GM18868 (cell line): ENCODE measurements around the gene ATP2A1.
A peak's percentile ranks its signal among the peaks of the same experiment; 100 is the strongest.

Source experiments
- ATAC-seq: cut with Tn5 transposase; IDR thresholded peaks from one replicate; pipeline ENCODE4 v1.9.1; 2021; ENCODE audit warnings: mild to moderate bottlenecking, moderate library complexity; ENCODE audit not compliant: unreplicated experiment

The ATP2A1 gene

DNA sequence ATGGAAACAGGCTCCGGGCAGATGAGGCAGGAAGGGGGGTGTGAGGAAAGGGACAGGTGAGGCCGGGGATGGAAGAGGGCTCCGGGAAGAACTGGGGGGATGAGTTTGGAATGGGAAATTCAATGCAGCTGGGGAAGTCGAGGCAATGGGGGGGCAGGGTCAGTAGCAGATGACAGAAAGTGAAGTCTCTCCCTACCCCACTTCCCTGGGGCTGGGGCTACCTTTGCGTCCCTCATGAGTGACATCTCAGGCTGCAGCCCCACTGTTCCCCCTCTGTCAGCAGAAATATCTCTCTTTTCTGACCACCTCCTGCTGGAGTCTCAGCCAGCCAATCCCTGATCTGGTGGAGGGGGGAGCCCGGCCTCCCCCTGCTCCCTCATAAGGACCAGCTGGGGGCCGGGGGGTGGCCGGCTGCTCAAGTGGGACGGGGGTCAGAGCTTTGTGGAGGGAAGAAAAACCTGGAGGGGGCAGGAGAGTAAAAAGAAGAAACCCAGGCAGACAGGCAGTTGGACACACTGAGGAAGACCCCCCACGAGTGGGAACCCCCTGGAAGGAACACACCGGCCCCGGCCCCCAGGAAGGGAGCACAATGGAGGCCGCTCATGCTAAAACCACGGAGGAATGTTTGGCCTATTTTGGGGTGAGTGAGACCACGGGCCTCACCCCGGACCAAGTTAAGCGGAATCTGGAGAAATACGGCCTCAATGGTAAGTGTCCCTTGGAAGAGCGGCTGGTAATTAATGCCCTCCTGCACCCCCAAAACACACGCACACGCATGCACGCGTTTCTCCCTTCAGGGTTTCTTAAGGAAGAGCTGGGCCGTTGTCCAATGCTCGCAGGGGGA is at the start of gene ATP2A1:
TSS of gene ATP2A1 (plus strand) at position 406 of the 844 bp plus-strand sequence. CDS start at position 590, 184 bp downstream.
- ATAC-seq = no peak

GRCh38 chr16:28829747-28830146 is 48.5 kb upstream of the ATP2A1 start:
- no peak for ATAC-seq

GRCh38 chr16:28830531-28830930 is 47.8 kb upstream of the ATP2A1 start:
- ATAC-seq = no peak

- no peak for ATAC-seq
Observed at GRCh38 chr16:28834349-28834748, 43.9 kb upstream of the ATP2A1 start.

DNA sequence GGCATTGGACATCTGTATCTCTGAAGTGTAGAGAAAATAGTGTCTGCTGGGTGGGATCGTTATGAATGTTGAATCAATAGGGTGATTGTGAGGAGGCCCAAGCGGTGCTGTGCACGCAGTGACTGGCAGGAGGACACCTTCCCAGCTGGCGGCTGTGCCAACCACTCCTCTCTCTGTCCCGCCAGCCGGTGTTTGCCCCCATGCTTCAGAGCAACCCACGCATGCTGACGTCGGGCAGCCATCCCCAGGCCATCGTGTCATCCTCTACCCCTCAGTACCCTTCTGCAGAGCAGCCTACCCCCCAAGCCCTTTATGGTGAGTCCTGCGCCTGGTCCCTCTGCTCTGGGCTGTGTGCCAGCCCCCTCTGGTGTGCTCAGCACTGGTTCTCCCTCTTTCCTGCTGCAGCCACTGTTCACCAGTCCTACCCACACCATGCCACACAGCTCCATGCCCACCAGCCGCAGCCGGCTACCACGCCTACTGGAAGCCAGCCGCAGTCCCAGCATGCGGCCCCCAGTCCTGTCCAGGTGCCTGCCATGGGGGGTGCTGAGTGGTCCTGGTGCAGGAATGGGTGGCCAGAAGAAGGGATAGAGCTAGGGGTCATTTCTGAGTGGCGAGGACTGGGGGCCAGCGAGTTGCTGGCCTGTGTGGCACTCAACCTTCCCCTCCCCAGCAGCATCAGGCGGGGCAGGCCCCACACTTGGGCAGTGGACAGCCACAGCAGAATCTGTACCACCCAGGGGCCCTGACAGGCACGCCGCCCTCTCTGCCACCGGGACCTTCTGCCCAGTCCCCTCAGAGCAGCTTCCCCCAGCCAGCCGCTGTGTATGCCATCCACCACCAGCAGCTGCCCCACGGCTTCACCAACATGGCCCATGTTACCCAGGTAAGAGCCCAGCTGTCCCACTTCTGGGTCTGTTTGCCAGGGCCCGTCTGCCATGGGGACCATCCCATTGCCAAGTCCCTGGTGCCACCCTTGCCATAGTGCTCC is 43.1 kb upstream of the ATP2A1 start:
- no peak for ATAC-seq

GRCh38 chr16:28835864-28836760 is 42.2 kb upstream of the ATP2A1 start:
- ATAC-seq = no peak

GRCh38 chr16:28836761-28837064 is 41.6 kb upstream of the ATP2A1 start:
- ATAC-seq = no peak

DNA sequence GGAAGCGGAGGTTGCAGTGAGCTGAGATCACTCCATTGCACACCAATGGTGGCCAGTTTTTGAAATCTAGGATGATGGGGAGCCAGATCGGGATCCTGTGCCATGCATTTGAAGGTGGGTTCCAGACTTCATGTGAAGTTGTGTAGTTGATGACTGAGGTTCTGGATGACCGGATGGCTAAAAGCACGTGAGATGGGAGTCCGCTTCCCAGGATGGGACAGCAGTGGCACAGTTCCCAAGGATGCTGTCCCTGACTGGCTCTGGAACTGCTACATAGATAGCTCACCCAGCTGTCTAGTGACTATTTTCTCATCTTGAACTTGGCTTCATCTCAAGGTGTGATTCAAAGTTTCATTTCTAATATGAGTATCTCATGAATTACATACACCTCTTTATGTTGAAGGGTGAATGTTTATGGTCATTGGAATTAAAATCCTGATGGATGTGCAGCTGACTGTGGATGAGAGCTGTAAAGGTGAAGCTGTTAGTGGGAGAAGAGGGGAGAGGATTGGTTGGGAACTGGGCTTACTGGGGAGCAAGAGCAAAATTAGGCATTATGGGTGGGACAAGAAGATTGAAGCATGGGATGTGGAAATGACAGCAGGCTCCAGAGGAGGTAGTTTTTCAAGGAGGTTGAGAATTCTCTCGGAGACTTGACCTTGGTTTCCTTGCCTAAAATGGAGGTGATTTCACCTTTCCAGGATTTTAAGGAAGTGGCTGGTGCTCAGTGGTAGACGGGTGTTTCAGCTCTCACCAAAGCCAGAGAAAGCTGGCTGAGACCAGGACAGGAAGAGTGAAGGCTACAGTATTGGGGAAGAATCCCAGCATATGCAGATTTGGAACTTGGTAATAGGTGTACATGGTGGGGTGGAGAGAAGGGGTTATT is 40.4 kb upstream of the ATP2A1 start:
- ATAC-seq = no peak

GRCh38 chr16:28838558-28838918 is 39.8 kb upstream of the ATP2A1 start:
- no peak for ATAC-seq

GRCh38 chr16:28839004-28839639 is 39.2 kb upstream of the ATP2A1 start:
- no peak for ATAC-seq

DNA sequence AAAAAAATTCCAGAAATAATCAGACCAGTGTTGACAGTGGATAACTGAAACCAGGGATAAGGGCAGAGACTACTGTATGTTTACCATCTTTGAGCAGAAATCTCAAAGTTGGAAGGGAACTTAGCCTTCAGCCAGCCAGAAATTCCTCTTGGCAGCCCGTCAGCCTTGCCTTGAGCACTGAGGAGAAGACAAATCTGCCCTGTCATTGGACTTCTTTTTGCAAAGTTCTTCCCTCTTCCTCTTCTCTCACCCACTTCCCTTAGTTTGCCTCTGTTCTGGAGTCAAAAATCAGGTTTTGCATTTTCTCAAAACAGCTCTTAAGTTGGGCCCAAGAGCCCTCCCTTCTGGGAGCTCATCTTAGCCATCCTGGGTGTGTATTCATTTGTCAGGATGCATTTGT is 38.4 kb upstream of the ATP2A1 start:
- ATAC-seq = no peak

DNA sequence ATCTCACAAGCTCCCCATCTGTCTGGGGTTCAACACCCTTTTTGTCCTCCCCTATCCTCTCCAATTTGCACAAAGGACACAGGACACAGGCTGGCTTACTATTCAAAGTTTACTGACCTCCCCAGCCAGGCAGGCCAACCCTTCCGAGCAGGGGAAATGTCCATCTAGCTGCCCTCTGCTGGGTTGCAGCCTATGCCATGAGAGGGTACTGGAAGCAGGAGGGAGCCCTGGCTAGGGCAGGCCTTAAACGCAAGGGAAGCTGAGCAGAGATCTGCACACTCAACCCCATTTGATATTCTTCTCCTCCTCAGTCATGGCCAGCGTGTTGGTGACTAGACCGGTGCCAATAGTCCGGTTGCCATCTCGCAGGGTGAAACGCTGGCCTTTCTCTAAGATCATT is 35.6 kb upstream of the ATP2A1 start:
- no peak for ATAC-seq

DNA sequence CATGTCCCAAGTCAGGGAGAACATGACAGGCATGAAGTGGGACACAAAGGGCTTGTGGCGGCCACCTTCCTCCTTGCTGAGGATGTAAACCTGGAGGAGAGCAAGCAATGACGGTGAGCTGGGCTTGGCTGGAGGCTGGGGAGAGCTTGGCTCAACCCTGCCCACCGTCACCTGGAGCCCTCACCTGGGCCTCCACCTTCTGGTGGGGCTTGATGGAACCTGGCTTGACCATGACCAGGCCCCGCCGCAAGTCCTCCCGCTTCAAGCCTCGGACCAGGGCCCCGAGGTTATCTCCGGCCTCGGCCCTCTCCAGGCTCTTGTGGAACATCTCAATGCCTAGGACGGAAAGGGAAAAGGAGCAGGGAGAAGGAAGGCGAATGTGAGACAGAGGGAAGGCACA is 34.5 kb upstream of the ATP2A1 start:
- no peak for ATAC-seq

- no peak for ATAC-seq
Observed at GRCh38 chr16:28844226-28844885, 33.9 kb upstream of the ATP2A1 start.

DNA sequence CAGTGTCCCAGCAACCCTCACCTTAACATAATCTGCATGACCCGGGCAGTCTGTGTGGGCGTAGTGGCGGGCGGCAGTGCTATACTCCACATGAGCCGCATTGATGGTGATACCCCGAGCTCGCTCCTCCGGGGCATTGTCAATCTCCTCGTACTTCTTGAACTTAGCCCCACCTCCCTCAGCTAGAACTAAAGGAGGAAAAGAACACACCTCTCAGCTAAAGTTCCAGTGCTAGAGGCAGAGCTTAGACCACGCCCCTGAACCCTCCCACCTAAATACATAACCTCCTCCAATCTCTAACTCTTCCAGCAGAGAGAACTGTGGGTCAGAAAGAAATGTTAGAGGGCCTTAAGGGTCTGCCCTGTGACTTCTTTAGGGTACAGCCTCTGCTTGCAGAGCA is 33.0 kb upstream of the ATP2A1 start:
- no peak for ATAC-seq

- ATAC-seq = no peak
Observed at GRCh38 chr16:28845761-28846079, 32.6 kb upstream of the ATP2A1 start.

- peak; percentile 91 for ATAC-seq
Observed at GRCh38 chr16:28846080-28846932, 32.0 kb upstream of the ATP2A1 start, which contains the start of gene TUFM. TSS of gene TUFM (minus strand) at chr16:28846348. CDS start at chr16:28846269, 79 bp downstream.

- ATAC-seq = peak; percentile 2
Observed at GRCh38 chr16:28846933-28847273, 31.4 kb upstream of the ATP2A1 start.
